T-helper 1 cell treated with Interleukin-12 subunit alpha and Interleukin-12 subunit beta and Interleukin-4 antibody, amounts not matched to agents 30 ng/mL and 1 ng/mL, for 36 hours (primary cell): ENCODE results near the gene CXCL12. TPM values are rescaled to one million over a fixed set of nuclear protein-coding genes. Genes with fewer than 3 reads are reported as not detected.

Experiments
- intact Hi-C: fragments of 100-400 bp; cut with micrococcal nuclease; formaldehyde crosslinking; loops from one replicate; pipeline ENCODE4 v1.15.1; 2024
- total RNA-seq: library from RNA; stranded (reverse); gene quantifications from 2 replicates; pipeline ENCODE4 v1.2.3, GENCODE V29; 2022

The CXCL12 gene
- total RNA-seq, 1 donor from 2014 or later, result not detected

GRCh38 chr10:44385696-44386441, 972 bp upstream of the CXCL12 start:
- intact Hi-C loops, result loop anchor here (1.0 to 5.0 kb wide), 3 partner anchors 471 to 715 kb away; no protein-coding TSS in a partner anchor

- intact Hi-C loops, result loop anchor here (5.0 kb wide), 1 partner anchor 473 kb away; no protein-coding TSS in a partner anchor
Measured at GRCh38 chr10:44384601-44385025, 284 bp downstream of the CXCL12 start.

- intact Hi-C loops, result no loop called here
Measured at GRCh38 chr10:44383749-44384600, 922 bp downstream of the CXCL12 start.

GRCh38 chr10:44382981-44383748, 1.7 kb downstream of the CXCL12 start:
- intact Hi-C loops, result no loop called here

GRCh38 chr10:44382131-44382858, 2.6 kb downstream of the CXCL12 start:
- intact Hi-C loops, result no loop called here

- intact Hi-C loops, result no loop called here
Measured at GRCh38 chr10:44380829-44381600, 3.9 kb downstream of the CXCL12 start.

- intact Hi-C loops, result no loop called here
Measured at GRCh38 chr10:44379907-44380306, 5.0 kb downstream of the CXCL12 start.

- intact Hi-C loops, result no loop called here
Measured at GRCh38 chr10:44378626-44379025, 6.3 kb downstream of the CXCL12 start.

GRCh38 chr10:44377651-44378310, 7.1 kb downstream of the CXCL12 start:
- intact Hi-C loops, result no loop called here

GRCh38 chr10:44376472-44377099, 8.3 kb downstream of the CXCL12 start:
- intact Hi-C loops, result no loop called here

- intact Hi-C loops, result no loop called here
Measured at GRCh38 chr10:44374155-44374554, 10.7 kb downstream of the CXCL12 start.

- intact Hi-C loops, result no loop called here
Measured at GRCh38 chr10:44373341-44373995, 11.4 kb downstream of the CXCL12 start.

GRCh38 chr10:44372181-44372580, 12.7 kb downstream of the CXCL12 start:
- intact Hi-C loops, result no loop called here

- intact Hi-C loops, result no loop called here
Measured at GRCh38 chr10:44370731-44371248, 14.1 kb downstream of the CXCL12 start.

- intact Hi-C loops, result no loop called here
Measured at GRCh38 chr10:44369854-44370253, 15.0 kb downstream of the CXCL12 start.

GRCh38 chr10:44369296-44369695, 15.6 kb downstream of the CXCL12 start:
- intact Hi-C loops, result no loop called here

GRCh38 chr10:44368637-44369036, 16.3 kb downstream of the CXCL12 start:
- intact Hi-C loops, result no loop called here

- intact Hi-C loops, result no loop called here
Measured at GRCh38 chr10:44366941-44367630, 17.8 kb downstream of the CXCL12 start.
